GM21786 (cell line): ENCODE data around the gene NOS3.
"Not testable (repeated sequence)": the region's sequence is repeated elsewhere in the genome, so short reads cannot be mapped to it uniquely, and the experiment has no call there.

Source experiments
- ATAC-seq: cut with Tn5 transposase; IDR thresholded peaks from one replicate; pipeline ENCODE4 v1.9.1; 2021; ENCODE audit not compliant: unreplicated experiment

NOS3 gene

DNA sequence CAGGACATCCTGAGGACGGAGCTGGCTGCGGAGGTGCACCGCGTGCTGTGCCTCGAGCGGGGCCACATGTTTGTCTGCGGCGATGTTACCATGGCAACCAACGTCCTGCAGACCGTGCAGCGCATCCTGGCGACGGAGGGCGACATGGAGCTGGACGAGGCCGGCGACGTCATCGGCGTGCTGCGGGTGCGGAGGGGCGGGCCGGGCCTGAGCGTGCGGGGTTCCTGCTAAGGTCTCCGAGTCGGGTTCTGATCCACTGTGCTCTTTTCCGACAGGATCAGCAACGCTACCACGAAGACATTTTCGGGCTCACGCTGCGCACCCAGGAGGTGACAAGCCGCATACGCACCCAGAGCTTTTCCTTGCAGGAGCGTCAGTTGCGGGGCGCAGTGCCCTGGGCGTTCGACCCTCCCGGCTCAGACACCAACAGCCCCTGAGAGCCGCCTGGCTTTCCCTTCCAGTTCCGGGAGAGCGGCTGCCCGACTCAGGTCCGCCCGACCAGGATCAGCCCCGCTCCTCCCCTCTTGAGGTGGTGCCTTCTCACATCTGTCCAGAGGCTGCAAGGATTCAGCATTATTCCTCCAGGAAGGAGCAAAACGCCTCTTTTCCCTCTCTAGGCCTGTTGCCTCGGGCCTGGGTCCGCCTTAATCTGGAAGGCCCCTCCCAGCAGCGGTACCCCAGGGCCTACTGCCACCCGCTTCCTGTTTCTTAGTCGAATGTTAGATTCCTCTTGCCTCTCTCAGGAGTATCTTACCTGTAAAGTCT, 23.1 kb downstream of the NOS3 start:
- ATAC-seq = no peak

DNA sequence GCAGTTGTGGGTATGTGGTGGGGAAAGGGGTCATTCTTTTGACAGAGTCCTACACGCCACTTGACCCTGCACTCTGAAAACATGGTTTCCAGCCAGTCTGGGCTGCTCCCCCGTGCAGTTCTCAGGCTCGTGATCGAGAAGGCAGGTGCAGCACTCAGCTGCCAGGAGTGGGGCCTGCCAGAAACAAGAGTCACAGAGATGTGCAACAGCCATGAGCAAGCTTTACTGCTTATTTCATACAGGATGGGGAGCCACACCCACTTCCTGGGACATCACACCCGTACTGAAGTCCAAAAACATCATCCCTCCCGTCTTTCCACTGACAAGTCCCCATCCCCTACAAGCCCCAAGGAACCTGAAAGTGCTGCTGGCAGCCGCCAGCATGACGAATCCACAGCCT, 24.1 kb downstream of the NOS3 start:
- no peak for ATAC-seq

DNA sequence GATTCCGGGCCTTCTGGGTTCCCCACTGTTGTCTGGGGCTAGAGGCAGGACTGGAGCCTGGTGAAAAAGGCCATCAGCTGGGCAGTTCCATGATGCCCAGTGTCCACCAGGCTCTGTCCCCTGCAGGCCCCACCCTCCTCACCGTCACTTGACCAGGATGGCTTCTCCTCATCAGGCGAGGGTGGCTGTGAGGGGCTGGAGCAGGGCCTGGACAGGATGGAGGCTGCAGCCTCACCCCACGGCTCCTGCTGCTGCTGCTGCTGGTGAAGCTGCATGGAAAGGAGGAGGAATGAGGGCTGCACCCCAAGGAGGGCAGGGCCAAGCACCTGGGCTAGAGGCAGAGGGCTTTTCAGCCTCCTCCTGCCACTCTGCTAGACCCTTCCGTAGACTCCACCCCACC, 25.1 kb downstream of the NOS3 start:
- ATAC-seq = no peak

DNA sequence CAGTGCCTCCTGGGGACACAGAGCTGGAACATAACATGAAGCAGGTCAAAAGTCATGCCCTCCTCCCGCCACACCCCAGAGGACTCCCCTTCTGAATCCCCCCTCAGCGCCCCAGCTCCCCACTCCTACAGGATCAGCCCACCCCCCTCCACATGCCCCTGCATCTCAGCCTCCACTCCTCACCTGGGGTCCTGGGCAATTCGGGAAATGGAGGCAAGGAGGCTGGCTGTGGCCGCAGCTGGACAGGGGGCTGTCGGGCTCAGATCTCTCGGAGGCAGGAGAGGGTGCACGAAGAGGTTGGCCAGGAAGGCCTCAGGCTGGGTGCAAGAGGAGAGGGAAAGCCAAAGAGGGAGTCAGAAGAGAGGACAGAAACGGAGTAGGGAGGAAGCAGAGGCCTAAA, 25.7 kb downstream of the NOS3 start:
- ATAC-seq = no peak

DNA sequence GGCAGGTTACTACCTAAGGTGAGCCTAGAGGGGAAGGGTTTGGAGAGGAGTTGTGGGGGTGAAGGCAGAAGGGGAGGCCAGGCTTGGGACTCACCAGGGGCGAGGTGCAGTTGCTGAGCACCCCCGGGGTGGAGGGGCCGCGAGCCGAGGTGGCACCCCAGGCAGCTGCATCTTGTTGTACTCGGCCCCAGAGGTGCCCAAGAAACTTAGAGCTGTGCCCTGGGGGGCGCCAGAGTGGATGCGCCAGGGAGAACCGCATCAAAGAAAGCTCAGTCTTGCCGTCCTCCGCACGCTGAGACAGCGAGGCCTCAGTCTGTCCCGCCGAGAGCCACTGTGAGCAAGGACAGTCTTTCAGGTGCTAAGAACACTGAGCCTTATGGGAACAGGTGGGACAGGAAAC, 26.1 kb downstream of the NOS3 start:
- ATAC-seq = no peak

DNA sequence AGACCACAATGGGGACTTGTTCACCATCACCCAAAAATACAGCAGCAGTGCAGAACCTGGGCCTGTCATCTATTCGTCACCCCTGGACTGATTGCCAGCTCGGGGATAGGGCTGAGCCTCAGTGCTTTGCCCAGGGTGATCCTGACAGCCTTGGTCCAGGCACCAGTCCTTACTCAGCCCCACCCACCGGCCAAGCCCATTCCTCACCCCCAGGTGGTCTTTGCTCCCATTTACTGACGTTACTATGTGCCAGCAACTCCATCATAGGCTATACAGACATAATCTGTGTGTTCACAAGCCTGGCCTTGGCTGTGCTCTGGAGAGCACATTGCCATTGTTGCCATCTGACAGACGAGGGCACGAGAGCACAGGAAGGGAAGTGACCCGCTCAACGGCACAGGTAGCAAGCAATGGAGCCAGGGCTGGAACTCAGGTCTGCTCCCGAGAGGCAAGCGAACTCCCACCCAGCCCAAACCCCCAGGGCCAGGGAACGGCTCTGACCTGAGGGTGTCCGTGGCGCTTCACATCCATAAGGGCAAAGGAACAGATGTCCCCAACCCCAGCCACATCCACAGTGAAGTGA, 26.6 kb downstream of the NOS3 start:
- ATAC-seq = no peak

DNA sequence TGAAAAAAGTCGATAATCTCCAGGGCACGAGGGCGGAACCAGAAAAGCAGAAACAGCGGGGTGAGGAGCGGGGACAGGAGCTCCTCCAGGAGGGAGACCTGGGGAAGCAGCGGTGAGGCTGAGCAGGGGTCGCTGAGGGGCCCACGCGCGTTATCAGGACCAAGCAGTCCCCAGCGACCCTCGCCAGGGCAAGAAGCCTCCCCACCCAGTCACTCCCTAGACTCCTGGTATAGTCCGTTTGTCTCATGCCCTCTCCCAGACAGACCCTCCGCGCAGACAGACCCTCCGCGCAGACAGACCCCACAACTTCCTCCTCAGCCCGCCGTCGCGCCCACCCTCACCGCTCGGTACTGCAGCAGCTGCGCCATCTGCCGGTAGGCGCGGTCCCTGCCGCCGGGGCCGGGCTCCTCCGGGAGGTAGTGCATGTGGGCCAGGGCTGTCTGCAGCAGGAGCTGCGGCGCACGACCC, 27.2 kb downstream of the NOS3 start:
- ATAC-seq = peak; percentile 76

DNA sequence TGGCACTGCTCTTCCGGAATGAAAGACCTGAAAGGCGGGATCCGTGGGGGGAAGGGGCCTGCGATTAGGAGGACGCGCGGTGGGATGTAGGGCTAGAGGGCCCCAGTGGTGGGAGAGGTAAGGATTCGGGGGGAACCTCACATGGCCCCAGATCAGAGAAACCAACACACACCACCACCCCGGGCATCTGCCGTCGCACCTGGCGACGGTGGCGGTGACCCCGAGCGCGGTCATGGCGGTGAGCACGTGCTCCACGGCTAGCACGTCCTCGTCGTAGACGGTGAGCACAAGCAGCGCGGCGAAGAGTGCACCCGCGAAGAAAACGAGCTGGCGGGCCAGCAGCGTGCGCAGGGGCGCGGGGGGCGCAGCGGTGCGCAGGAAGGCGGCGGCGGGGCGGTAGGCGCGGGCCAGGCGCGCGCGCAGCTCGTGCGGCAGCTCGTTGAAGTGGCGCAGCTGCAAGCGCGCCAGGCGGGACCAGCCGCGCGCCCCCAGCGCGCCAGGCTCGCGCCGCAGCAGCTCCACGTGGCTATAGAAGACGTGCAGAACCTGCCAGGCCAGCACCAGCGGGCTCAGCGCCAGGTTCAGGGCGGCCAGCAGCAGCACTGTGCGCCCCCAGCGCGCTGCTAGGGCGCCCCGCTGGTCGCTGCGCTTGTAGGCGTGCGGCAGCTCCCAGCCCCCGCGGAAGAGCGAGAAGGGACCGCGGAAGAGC, 27.8 kb downstream of the NOS3 start:
- ATAC-seq = no peak

DNA sequence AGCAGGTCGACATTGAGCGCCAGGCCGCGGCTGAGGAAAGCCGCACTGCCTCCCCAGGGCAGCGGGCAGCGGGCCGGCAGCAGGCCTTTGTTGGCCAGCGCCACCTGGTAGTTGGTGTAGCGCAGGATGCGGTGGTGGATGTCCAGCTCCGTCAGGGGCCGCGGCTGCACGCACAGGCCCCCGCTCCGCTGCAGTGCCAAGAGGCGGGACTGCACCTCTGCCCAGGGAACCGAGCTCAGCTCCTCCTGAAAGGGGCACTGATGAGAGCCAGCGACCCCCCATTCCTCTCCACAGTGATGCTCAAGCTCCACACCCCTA, 28.3 kb downstream of the NOS3 start:
- no peak for ATAC-seq

DNA sequence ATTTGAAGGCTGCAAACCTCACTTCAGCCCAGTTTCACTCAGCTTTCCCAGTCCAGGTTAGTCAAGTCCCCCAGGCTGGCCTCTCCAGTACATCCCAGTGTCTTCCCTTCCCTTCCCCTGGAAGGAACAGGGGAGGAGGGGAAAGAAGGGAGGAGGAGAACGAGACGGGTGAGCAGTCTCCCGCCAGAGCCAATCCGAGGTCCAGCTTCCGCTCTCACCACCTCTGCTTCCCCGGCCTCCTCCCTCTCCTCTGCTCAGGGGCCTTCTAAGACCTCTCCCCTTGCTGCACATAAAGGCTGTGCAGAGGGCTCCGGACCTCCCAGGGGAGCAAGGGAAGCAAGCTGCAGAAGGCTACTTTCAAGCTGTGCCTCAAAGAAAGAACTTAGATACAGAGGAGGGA, 29.4 kb downstream of the NOS3 start:
- ATAC-seq = no peak

DNA sequence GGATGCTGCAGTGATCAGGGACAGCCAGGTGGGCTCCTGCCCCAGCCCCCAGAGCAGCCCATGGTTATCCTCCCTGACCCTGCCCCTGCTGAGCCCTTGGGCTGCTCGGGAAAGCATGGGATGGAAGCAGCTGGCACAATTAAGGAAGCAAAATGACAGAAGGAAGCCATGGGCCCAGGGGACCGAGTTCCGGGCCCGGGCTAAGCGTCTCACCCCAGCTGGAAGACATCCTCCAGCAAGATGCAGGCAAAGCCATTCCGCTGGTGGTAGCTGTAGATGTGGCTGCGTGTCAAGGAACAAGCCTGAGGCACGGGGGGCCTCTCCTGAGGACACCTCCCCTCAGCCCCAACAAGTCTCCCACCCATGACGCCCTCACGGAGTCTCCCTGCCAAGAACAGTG, 32.4 kb downstream of the NOS3 start:
- ATAC-seq = no peak

DNA sequence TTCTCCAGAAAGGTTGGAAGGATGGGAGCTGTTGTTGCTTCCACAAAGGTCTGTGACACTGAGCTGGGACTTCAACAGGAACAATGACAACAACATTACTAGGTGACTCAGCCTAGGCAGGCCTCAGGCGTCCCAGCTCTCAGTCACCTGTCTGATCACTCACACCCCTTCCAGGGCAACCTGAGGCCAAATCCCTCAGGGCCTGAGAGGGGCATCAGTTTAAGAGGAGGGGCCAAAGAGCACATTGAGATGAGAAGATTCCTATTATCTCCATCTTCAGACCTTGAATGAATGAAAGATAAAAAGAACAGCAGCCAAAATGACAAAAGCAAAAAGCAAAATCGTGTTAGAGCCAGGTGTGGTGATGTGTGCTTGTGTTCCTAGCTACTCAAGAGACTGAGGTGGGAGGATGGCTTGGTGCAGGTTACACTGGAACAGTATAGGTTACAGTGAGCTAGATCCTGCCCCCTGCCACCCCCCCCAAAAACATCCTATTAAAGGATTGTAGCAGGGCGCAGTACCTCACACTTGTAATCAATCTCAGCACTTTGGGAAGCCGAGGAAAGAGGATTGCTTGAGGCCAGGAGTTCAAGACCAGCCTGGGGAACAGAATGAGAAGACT, 33.7 kb downstream of the NOS3 start, which contains the start of gene ATG9B:
ATG9B (minus strand) TSS at position 60 of the 622 bp plus-strand sequence. CDS start 71 bp downstream, outside the sequence.
- no peak for ATAC-seq

DNA sequence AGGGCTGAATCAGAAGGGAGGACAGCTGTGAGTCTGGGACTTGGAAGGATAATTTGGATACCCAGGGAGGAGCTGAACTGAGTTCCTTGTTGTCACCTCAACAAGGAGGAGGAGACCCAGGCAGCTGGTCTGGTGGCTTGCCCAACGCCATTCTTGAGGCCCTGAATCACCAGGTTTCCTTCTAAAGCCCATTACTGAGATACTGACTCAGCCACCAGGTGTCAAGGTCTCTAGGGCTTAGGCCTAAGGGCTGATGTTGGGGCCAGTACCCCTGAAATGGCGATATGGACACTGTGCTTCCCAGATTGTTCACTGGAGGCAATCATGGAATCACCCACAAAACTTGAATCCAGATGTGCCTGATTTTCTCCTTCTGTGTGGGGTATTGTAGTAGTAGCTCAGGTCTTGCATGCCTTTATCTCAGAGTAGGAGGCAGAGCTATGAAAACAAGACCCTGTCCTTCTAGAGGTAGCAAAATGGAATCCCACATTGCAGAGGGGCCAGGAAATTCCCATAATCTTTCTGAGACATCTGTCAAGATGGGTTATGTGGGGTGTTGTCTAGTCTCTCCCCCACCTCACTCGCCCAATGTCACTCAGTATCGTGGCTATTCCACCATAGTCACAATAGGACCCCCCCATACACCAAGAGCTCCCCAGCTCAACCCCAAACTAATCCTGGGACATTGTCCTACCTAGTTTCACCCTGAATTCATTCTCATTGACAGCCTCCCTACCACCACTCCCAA, 35.3 kb downstream of the NOS3 start:
- ATAC-seq = no peak

DNA sequence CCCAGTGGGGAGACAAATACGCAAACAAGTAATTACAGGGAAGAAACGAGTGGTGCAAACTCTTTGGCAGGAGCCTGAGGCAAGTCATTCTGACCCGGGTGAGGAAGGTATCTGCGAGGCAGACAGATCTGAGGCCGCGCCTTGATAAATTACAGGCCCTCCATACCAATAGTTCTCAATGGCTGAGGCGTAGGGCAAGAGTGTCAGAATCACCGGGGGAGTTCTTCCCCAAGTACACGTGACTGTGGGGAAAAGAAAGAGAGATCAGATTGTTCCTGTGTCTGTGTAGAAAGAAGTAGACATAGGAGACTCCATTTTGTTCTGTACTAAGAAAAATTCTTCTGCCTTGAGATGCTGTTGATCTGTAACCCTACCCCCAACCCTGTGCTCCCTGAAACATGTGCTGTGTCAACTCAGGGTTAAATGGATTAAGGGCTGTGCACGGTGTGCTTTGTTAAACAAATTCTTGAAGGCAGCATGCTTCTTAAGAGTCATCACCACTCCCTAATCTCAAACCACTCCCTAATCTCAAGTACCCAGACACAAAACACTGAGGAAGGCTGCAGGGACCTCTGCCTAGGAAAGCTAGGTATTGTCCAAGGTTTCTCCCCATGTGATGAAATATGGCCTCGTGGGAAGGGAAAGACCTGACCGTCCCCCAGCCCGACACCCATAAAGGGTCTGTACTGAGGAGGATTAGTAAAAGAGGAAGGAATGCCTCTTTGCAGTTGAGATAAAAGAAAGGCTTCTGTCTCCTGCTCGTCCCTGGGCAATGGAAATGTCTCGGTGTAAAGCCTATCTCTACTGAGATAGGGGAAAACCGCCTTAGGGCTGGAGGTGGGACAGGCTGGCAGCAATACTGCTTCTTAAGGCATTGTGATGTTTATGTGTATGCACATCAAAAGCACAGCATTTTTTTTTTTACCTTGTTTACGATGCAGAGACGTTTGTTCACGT, 36.2 kb downstream of the NOS3 start:
- ATAC-seq = not testable (repeated sequence)

DNA sequence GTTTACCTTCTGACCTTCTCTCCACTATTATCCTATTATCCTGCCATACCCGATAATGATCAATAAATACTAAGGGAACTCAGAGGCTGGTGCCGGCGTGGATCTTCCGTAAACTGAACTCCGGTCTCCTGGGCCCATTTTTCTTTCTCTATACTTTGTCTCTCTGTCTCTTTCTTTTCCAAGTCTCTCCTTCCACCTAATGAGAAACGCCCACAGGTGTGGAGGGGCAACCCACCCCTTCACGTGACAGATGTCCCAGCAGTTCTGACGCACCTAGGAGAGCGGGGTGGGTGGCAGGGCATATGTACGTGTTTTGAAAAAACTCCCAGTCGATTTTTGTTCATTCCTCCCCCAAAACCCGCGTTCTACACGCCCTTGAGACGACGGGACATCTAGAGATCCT, 36.9 kb downstream of the NOS3 start:
- not testable (repeated sequence) for ATAC-seq

DNA sequence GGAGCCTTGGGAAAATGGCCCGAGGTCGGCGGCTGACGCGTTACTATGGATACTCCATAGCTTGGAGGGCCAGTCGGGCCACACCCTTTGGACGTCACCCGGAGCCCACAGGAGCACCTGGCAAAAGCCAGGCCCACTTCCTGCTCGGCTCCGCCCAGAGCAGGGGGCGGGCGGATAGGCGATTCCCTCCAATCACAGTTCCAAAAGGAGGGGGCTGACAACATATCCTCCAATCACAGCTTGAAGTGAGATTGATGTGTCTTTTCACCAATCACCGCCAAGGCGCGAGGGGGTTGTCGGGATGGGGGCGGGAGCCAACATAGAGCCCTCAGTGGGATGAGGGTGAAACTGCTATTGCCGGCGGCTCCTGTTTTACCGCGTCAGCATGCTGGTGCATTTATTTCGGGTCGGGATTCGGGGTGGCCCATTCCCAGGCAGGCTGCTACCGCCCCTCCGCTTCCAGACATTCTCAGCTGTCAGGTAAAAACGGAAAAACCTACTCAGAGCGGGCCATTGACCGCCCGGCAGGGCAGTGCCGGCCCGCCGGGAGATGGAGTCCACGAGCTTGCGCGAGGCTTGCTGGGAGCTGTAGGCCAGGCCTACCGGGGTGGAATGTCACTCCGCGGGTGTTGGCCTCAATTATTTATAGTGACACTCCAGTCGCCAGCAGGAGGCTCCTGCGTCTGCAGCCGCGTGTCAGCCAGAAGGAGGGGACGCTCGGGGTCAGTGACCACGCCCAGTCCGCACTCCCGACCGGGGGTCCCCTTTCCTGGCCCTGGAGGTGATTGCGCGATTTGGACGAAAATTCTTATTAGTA, 37.5 kb downstream of the NOS3 start, which contains the start of gene ABCB8:
ABCB8 (plus strand) TSS at position 320 of the 817 bp plus-strand sequence; CDS start at position 386, 66 bp downstream.
- peak; percentile 97 for ATAC-seq

DNA sequence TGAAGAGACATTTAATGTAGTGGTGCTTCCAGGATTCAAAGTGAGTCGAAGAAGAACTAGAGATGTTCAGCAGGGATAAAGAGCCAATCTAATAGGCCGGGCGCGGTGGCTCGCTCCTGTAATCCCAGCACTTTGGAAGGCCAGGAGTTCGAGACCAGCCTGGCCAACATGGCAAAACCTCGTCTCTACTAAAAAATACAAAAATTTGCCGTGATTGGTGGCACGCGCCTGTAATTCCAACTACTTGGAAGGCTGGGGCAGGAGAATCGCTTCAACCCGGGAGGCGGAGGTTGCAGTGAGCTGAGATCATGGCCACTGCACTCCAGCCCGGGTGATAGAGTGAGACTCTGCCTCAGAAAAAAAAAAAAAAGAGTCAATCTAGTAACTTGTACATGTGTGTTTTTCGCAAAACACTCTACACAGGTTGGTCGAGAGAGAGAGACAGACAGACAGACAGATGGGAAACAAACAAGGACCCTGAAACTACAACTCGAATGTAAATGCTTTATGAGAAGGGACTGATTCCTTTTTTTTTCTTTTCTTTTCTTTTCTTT, 38.2 kb downstream of the NOS3 start:
- ATAC-seq = no peak

DNA sequence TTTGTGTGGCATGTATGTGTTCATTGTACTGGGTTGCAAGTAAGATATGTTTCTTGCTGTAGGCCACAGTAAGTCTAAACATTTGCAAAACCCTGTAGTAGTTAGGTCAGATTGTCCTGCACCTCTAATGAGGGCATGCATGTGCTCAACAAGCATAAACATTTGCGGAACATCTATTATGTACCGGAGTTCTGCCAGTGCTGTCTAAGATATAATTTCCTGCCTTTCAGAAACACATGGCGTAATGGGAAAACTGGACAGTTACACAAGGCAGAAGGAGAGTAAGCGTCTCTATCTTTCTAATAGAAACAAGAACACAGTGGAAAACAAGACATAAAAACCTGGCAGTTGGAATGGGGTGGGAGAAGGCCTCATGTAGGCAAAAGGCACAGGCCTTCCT, 40.2 kb downstream of the NOS3 start:
- ATAC-seq = no peak
